ENCODE data around the gene TLE3. TPM values are rescaled to one million over a fixed set of nuclear protein-coding genes. Genes with fewer than 3 reads are reported as not detected.

TLE3 gene
- total and polyA plus RNA-seq, 7 experiments from 2014 or later = 15.2 to 183 (median 117) TPM

DNA sequence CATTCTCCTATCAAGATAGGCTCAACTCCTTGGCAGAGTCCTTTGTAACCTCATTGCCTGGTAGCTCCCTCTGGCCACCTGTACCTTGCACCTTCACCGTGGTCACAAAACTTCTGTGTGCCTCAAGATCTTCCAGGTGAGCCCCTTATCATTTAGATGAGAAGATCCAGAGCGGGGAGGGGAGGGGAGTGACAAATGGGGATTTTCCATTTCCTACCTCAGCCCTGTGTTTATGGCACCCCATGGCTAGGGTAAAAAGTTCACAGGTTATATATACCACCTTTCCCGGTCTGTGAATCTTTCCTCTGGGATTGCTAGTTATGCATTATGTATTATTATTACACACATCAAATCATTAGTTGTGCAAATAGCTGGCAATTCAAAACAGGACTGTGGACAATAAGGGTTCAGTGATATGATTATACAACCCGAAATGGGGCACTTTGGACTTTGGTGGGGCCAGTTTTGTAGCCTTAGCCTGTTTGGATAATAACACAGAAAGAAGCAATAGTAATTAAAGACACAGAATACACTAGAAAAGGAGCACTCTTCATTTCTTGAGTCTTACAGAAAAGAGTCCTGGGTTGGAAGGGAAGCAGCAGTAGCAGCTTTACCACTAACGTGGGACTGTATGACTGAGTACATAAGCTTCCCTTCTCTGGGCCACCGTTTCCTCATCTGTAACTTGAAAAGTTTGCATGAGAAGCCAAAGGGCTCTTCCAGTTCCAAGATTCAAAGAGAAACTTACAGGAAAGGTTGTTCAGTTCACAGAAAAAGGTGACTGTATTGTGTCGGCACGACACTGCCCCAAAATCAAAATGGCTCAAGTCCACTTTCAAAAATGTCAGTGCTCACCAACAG is 7.1 kb downstream of the TLE3 start:
- H3K27ac Mint-ChIP-seq = peak overlapping the region in 3 of 9 donors; percentile 40 to 54 (median 43)
- ATAC-seq (no peak), DNase-seq (no peak)
- peaks cover 6 to 58% (median 27%) of the 10 kb centered on the region in 5 donors for H3K36me3 Mint-ChIP-seq
- no peaks in the 10 kb centered on the region for H3K9me3 Mint-ChIP-seq
- peak overlapping the region in 6 of 10 donors; percentile 21 to 100 (median 42) for H3K4me3 Mint-ChIP-seq
- POLR2A ChIA-PET = interaction anchor here (1.4 to 1.5 kb wide), 2 partner anchors 9 to 14 kb away, joined by 4 to 5 read pairs; no protein-coding TSS in a partner anchor
- intact Hi-C loops (cut with micrococcal nuclease) = no loop called here
- peaks cover 0 to 60% (median 8%) of the 10 kb centered on the region in 3 experiments for H3K36me3 ChIP-seq (ENCODE audit: control insufficient read depth in 2 of 3, insufficient read depth in 3 of 3, low read length in 3 of 3)
- H3K27ac ChIP-seq (ENCODE audit: low read depth, low read length) = no peak overlapping the region
- no peaks in the 10 kb centered on the region for H3K27me3 ChIP-seq (ENCODE audit: control insufficient read depth in 2 of 2, insufficient read depth in 2 of 2, low read length in 2 of 2)
- no peaks in the 10 kb centered on the region for H3K9me3 ChIP-seq (ENCODE audit: control insufficient read depth in 2 of 3, low read length in 3 of 3)
- H3K4me3 ChIP-seq (ENCODE audit: low read length) = no peak overlapping the region
- peaks cover 48 to 51% of the 10 kb centered on the region in 2 donors for H3K4me1 ChIP-seq (ENCODE audit: control insufficient read depth in 2 of 2, insufficient read depth in 2 of 2, low read length in 2 of 2)
- H3K27me3 Mint-ChIP-seq = no peaks in the 10 kb centered on the region
- CTCF ChIA-PET = no interaction called here
- H3K4me1 Mint-ChIP-seq = peaks cover 78 to 94% (median 93%) of the 10 kb centered on the region in 7 donors

DNA sequence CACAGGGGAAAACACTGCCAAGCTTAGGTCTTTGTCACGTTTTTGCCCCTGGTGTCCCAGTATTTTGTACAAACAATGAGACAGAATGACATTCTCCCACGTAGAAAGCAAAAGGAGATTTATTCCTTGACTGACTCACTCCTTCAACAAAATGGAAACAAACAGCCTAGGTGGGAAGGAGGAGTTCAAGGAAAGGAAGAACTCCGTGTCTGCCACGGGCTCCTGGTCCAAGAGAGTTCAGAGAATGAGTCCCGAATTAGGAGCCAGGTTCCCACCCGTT is 8.1 kb downstream of the TLE3 start:
- ChIA-PET POLR2A (interaction anchor here (1.5 kb wide), 1 partner anchor 10 kb away, joined by 4 read pairs; no protein-coding TSS in a partner anchor), CTCF (no interaction called here)
- H3K4me1 Mint-ChIP-seq = peaks cover 79 to 100% (median 99%) of the 10 kb centered on the region in 7 donors
- H3K27me3 ChIP-seq (ENCODE audit: control insufficient read depth in 2 of 2, insufficient read depth in 2 of 2, low read length in 2 of 2) = no peaks in the 10 kb centered on the region
- H3K27ac Mint-ChIP-seq = peak overlapping the region in 3 of 9 donors; percentile 32 to 62 (median 58)
- peaks cover 10 to 62% (median 34%) of the 10 kb centered on the region in 5 donors for H3K36me3 Mint-ChIP-seq
- no peak overlapping the region for H3K4me3 ChIP-seq (ENCODE audit: low read length)
- ATAC-seq (no peak), DNase-seq (no peak)
- H3K27me3 Mint-ChIP-seq = no peaks in the 10 kb centered on the region
- H3K9me3 ChIP-seq (ENCODE audit: control insufficient read depth in 2 of 3, low read length in 3 of 3) = no peaks in the 10 kb centered on the region
- no peak overlapping the region for H3K4me3 Mint-ChIP-seq
- H3K9me3 Mint-ChIP-seq = no peaks in the 10 kb centered on the region
- no peak overlapping the region for H3K27ac ChIP-seq (ENCODE audit: low read depth, low read length)
- H3K4me1 ChIP-seq (ENCODE audit: control insufficient read depth in 2 of 2, insufficient read depth in 2 of 2, low read length in 2 of 2) = peaks cover 39 to 48% of the 10 kb centered on the region in 2 donors
- peaks cover 0 to 69% (median 8%) of the 10 kb centered on the region in 3 experiments for H3K36me3 ChIP-seq (ENCODE audit: control insufficient read depth in 2 of 3, insufficient read depth in 3 of 3, low read length in 3 of 3)
- intact Hi-C loops (cut with micrococcal nuclease) = no loop called here

DNA sequence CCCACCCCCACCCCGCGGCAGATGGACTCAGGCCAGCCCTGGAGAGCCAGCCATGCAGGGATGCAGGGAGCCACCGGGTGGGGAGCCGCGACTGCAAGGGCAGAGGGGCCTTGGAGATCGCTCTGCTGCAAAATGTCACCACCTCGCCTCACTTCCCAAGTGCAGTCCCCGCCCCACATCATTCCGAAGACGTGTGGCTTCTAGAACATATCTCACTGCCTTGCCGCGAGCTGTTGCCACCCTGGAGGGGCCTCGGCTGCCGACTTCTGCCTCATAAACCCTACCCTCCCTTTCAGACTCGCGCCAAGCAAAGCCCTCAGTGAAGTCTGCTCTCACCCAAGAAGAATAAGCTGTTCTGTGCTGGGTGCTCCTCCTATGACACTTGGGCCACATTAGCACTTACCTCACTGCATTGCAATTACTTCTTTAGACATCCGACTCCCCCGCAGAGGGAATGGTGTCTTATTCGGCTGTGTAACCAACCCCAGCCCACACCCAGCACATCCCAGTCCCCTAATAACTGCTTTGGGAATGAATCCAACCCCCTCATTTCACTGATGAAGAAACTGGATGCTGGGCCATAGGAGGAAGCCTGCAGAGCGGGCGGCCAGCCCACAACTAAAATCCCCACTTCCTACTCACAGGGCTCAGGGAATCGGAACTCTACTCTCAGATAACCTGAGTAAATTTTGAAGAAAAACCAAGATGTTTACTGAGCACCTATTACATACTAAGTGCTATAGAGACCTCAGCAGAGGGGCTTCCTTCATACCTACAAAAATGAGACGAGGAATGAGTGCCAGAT is 8.6 kb downstream of the TLE3 start:
- Mint-ChIP-seq H3K9me3 (no peaks in the 10 kb centered on the region), H3K27me3 (no peaks in the 10 kb centered on the region), H3K4me1 (peaks cover 78 to 100% (median 99%) of the 10 kb centered on the region in 7 donors), H3K36me3 (peaks cover 10 to 60% (median 34%) of the 10 kb centered on the region in 5 donors), H3K4me3 (peak overlapping the region in 1 of 10 donors; percentile 54), H3K27ac (peak overlapping the region in 3 of 9 donors; percentile 25 to 47 (median 32))
- intact Hi-C loops (cut with micrococcal nuclease) = no loop called here
- DNase-seq = no peak
- Histone ChIP-seq H3K4me1 (ENCODE audit: control insufficient read depth in 2 of 2, insufficient read depth in 2 of 2, low read length in 2 of 2) (peaks cover 39 to 49% of the 10 kb centered on the region in 2 donors), H3K4me3 (ENCODE audit: low read length) (no peak overlapping the region), H3K9me3 (ENCODE audit: control insufficient read depth in 2 of 3, low read length in 3 of 3) (no peaks in the 10 kb centered on the region), H3K27ac (ENCODE audit: low read depth, low read length) (no peak overlapping the region), H3K36me3 (ENCODE audit: control insufficient read depth in 2 of 3, insufficient read depth in 3 of 3, low read length in 3 of 3) (peaks cover 0 to 72% (median 8%) of the 10 kb centered on the region in 3 experiments), H3K27me3 (ENCODE audit: control insufficient read depth in 2 of 2, insufficient read depth in 2 of 2, low read length in 2 of 2) (no peaks in the 10 kb centered on the region)
- POLR2A ChIA-PET = no interaction called here
- ATAC-seq = no peak
- CTCF ChIA-PET = interaction anchor here (1.1 kb wide), 1 partner anchor 10 kb away, joined by 4 read pairs; no protein-coding TSS in a partner anchor

DNA sequence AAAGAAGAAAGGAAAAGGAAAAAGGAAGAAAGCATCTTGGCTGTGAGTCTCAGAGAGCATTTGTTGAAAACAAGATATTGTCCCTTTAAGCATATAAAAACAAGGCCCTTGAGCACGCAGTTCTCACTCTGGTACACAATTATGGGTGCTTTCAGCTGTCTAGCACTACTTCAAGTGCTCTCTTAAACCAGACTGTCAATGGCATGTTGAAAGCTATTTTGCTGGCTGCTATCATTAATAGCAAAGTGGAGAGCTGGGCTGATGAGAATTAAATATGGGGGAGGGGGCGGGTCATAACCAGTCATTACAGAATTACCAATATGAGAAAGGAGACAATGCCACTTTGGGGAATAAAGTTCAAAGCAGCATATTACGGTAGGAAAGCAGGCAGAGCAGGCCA is 9.3 kb downstream of the TLE3 start:
- H3K4me3 ChIP-seq (ENCODE audit: low read length) = no peak overlapping the region
- ChIA-PET POLR2A (no interaction called here), CTCF (interaction anchor here (1.1 kb wide), 1 partner anchor 11 kb away, joined by 4 read pairs; no protein-coding TSS in a partner anchor)
- H3K36me3 ChIP-seq (ENCODE audit: control insufficient read depth in 2 of 3, insufficient read depth in 3 of 3, low read length in 3 of 3) = peaks cover 0 to 72% (median 8%) of the 10 kb centered on the region in 3 experiments
- H3K9me3 Mint-ChIP-seq = no peaks in the 10 kb centered on the region
- H3K27ac Mint-ChIP-seq = no peak overlapping the region
- H3K27me3 Mint-ChIP-seq = no peaks in the 10 kb centered on the region
- ATAC-seq (no peak), DNase-seq (no peak)
- no peaks in the 10 kb centered on the region for H3K9me3 ChIP-seq (ENCODE audit: control insufficient read depth in 2 of 3, low read length in 3 of 3)
- H3K27ac ChIP-seq (ENCODE audit: low read depth, low read length) = no peak overlapping the region
- peaks cover 38 to 46% of the 10 kb centered on the region in 2 donors for H3K4me1 ChIP-seq (ENCODE audit: control insufficient read depth in 2 of 2, insufficient read depth in 2 of 2, low read length in 2 of 2)
- peaks cover 10 to 65% (median 34%) of the 10 kb centered on the region in 5 donors for H3K36me3 Mint-ChIP-seq
- intact Hi-C loops (cut with micrococcal nuclease) = no loop called here
- H3K27me3 ChIP-seq (ENCODE audit: control insufficient read depth in 2 of 2, insufficient read depth in 2 of 2, low read length in 2 of 2) = no peaks in the 10 kb centered on the region
- peaks cover 77 to 100% (median 97%) of the 10 kb centered on the region in 7 donors for H3K4me1 Mint-ChIP-seq
- peak overlapping the region in 3 of 10 donors; percentile 11 to 29 (median 26) for H3K4me3 Mint-ChIP-seq

DNA sequence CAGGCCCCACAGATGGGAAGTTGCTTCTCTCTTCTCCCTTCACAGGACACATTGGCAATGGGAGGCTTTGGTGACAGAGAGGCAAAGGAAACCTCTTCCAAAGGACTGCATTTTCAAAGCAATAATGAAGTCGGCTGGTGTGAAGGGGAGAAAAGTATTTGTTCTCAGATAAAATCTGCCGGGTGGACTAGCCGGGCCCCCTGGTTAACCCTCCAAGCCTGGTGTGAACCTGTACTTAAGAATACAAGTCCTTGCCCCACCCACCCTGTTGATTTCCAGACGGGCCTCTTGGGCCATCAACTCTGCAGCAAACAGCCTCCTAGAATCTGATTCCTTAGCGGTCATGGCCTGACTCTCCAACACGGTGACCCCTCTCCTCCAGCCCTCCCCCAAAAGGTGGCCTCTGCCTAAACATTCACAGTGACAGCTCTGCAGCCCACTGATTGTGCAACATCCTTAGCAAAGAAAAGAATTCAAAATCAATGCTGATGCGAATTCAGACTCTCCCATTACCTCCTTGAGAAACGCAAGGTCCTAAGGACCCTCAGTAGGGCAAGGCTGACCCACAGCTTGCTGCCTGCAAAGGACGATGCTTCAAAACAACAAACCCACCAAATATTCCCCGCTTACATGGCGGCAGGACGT is 9.9 kb downstream of the TLE3 start:
- H3K4me1 ChIP-seq (ENCODE audit: control insufficient read depth in 2 of 2, insufficient read depth in 2 of 2, low read length in 2 of 2) = peaks cover 32 to 39% of the 10 kb centered on the region in 2 donors
- no peak overlapping the region for H3K4me3 ChIP-seq (ENCODE audit: low read length)
- Mint-ChIP-seq H3K27me3 (no peaks in the 10 kb centered on the region), H3K27ac (peak overlapping the region in 3 of 9 donors; percentile 4 to 59 (median 38)), H3K4me1 (peaks cover 70 to 100% (median 92%) of the 10 kb centered on the region in 7 donors), H3K9me3 (no peaks in the 10 kb centered on the region), H3K4me3 (peak overlapping the region in 3 of 10 donors; percentile 15 to 69 (median 50)), H3K36me3 (peaks cover 10 to 69% (median 34%) of the 10 kb centered on the region in 5 donors)
- DNase-seq (no peak), ATAC-seq (no peak)
- no peak overlapping the region for H3K27ac ChIP-seq (ENCODE audit: low read depth, low read length)
- H3K36me3 ChIP-seq (ENCODE audit: control insufficient read depth in 2 of 3, insufficient read depth in 3 of 3, low read length in 3 of 3) = peaks cover 0 to 72% (median 8%) of the 10 kb centered on the region in 3 experiments
- no peaks in the 10 kb centered on the region for H3K27me3 ChIP-seq (ENCODE audit: control insufficient read depth in 2 of 2, insufficient read depth in 2 of 2, low read length in 2 of 2)
- ChIA-PET POLR2A (no interaction called here), CTCF (interaction anchor here (1.1 kb wide), 1 partner anchor 12 kb away, joined by 4 read pairs; no protein-coding TSS in a partner anchor)
- no peaks in the 10 kb centered on the region for H3K9me3 ChIP-seq (ENCODE audit: control insufficient read depth in 2 of 3, low read length in 3 of 3)
- intact Hi-C loops (cut with micrococcal nuclease) = no loop called here

DNA sequence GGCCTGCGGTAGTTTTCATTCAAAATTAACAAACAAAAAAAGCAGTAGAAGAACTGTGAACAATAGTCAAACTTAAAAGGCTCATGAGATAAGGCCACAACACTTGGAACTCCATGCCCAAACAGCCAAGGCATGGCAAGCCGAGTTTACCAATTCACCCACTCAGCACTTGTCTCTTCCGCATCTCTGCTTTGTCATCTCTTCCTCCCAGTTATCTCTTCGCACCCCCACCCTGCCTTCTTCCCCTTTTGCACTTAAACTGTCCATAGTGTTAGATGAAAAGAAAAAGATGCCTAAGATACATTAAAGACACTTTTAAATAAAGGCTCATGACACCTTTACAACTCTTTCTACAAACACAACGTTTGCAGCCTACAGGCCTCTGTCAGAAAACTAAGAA is 11.1 kb downstream of the TLE3 start:
- Histone ChIP-seq H3K4me1 (ENCODE audit: control insufficient read depth in 2 of 2, insufficient read depth in 2 of 2, low read length in 2 of 2) (peaks cover 20 to 27% of the 10 kb centered on the region in 2 donors), H3K9me3 (ENCODE audit: control insufficient read depth in 2 of 3, low read length in 3 of 3) (no peaks in the 10 kb centered on the region), H3K27ac (ENCODE audit: low read depth, low read length) (no peak overlapping the region), H3K4me3 (ENCODE audit: low read length) (no peak overlapping the region), H3K27me3 (ENCODE audit: control insufficient read depth in 2 of 2, insufficient read depth in 2 of 2, low read length in 2 of 2) (no peaks in the 10 kb centered on the region), H3K36me3 (ENCODE audit: control insufficient read depth in 2 of 3, insufficient read depth in 3 of 3, low read length in 3 of 3) (peaks cover 0 to 73% (median 8%) of the 10 kb centered on the region in 3 experiments)
- ChIA-PET POLR2A (interaction anchor here (1.2 to 1.4 kb wide), 2 partner anchors 9 to 12 kb away, joined by 5 to 8 read pairs; partner anchors contain the start of gene TLE3), CTCF (interaction anchor here (1.2 kb wide), 1 partner anchor 24 kb away, joined by 3 read pairs; no protein-coding TSS in a partner anchor)
- Mint-ChIP-seq H3K4me3 (peak overlapping the region in 5 of 10 donors; percentile 15 to 50 (median 44)), H3K9me3 (no peaks in the 10 kb centered on the region), H3K27ac (peak overlapping the region in 7 of 9 donors; percentile 4 to 73 (median 29)), H3K4me1 (peaks cover 60 to 98% (median 88%) of the 10 kb centered on the region in 7 donors), H3K27me3 (no peaks in the 10 kb centered on the region), H3K36me3 (peaks cover 10 to 71% (median 34%) of the 10 kb centered on the region in 5 donors)
- DNase-seq = no peak
- ATAC-seq = peak; percentile 76
- intact Hi-C loops (cut with micrococcal nuclease) = no loop called here

Data from naive thymus-derived CD4-positive, alpha-beta T cell (primary cell).